GM23338 (cell line): Measurements from ENCODE around the gene PPTC7. TPM values are rescaled to one million over a fixed set of nuclear protein-coding genes. Genes with fewer than 3 reads are reported as not detected.

Experiments used
- ATAC-seq: fragments of 200-7000 bp; cut with Tn5 transposase; 3 replicates; pipeline ENCODE4 v1.9.1; 2020
- DNase-seq: peaks from one replicate; pipeline ENCODE4 v3.0.0-alpha.2; 2015; ENCODE audit warnings: low spot score
- H2AFZ ChIP-seq: fragments of 200-600 bp; sonication (generic); 2 replicates; pipeline ENCODE4 v1.8.0; 2016; ENCODE audit warnings: antibody characterized with exemption, mild to moderate bottlenecking, moderate library complexity
- H3F3A ChIP-seq: fragments of 200-600 bp; sonication (generic); replicated peaks from 2 replicates; pipeline ENCODE4 v1.8.0; 2017; ENCODE audit warnings: antibody characterized with exemption, mixed run types, low read depth
- H3K27ac ChIP-seq: fragments of 200-600 bp; sonication (generic); 2 replicates; pipeline ENCODE4 v1.6.1; 2016; ENCODE audit warnings: low read depth
- H3K27me3 ChIP-seq: fragments of 200-600 bp; sonication (generic); 2 replicates; pipeline ENCODE4 v1.8.0; 2016; ENCODE audit warnings: mild to moderate bottlenecking, mixed run types, moderate library complexity; ENCODE audit not compliant: insufficient read depth
- H3K36me3 ChIP-seq: fragments of 200-600 bp; sonication (generic); 2 replicates; pipeline ENCODE4 v1.8.0; 2016; ENCODE audit warnings: mild to moderate bottlenecking; ENCODE audit not compliant: insufficient read depth
- H3K4me1 ChIP-seq: fragments of 200-600 bp; sonication (generic); 2 replicates; pipeline ENCODE4 v1.8.0; 2016; ENCODE audit warnings: mild to moderate bottlenecking, moderate library complexity; ENCODE audit not compliant: insufficient read depth
- H3K4me2 ChIP-seq: fragments of 200-600 bp; sonication (generic); 2 replicates; pipeline ENCODE4 v1.7.1; 2017; ENCODE audit warnings: mixed run types
- H3K4me3 ChIP-seq: fragments of 200-600 bp; sonication (generic); 2 replicates; pipeline ENCODE4 v1.6.1; 2016; ENCODE audit warnings: mixed run types
- H3K79me2 ChIP-seq: fragments of 200-600 bp; sonication (generic); replicated peaks from 2 replicates; pipeline ENCODE4 v1.8.0; 2017; ENCODE audit warnings: mild to moderate bottlenecking; ENCODE audit not compliant: insufficient read depth
- H3K9me2 ChIP-seq: fragments of 200-600 bp; sonication (generic); 2 replicates; pipeline ENCODE4 v1.8.0; 2017; ENCODE audit not compliant: insufficient read depth
- H4K20me1 ChIP-seq: fragments of 200-600 bp; sonication (generic); replicated peaks from 2 replicates; pipeline ENCODE4 v1.8.0; 2017; ENCODE audit warnings: mild to moderate bottlenecking; ENCODE audit not compliant: insufficient read depth
- H3K27ac Mint-ChIP-seq: 2 replicates; pipeline ENCODE4 v1.8.0; 2020; ENCODE audit warnings: inconsistent platforms, mild to moderate bottlenecking, moderate library complexity, mixed read lengths
- H3K27me3 Mint-ChIP-seq: 3 replicates; pipeline ENCODE4 v1.8.0; 2022; ENCODE audit warnings: low read depth, mild to moderate bottlenecking, moderate library complexity, mixed read lengths, inconsistent platforms; ENCODE audit not compliant: insufficient read depth, poor library complexity
- H3K36me3 Mint-ChIP-seq: 3 replicates; pipeline ENCODE4 v1.8.0; 2021; ENCODE audit warnings: low read depth, mild to moderate bottlenecking, inconsistent platforms, moderate library complexity, mixed read lengths
- H3K4me1 Mint-ChIP-seq: 3 replicates; pipeline ENCODE4 v1.8.0; 2020; ENCODE audit warnings: mild to moderate bottlenecking, inconsistent platforms, mixed read lengths
- H3K4me3 Mint-ChIP-seq: 3 replicates; pipeline ENCODE4 v1.8.0; 2021; ENCODE audit warnings: moderate library complexity, mild to moderate bottlenecking, inconsistent platforms, mixed read lengths
- H3K9me3 Mint-ChIP-seq: 3 replicates; pipeline ENCODE4 v1.8.0; 2020; ENCODE audit warnings: moderate library complexity, mild to moderate bottlenecking, inconsistent platforms, mixed read lengths
- CREB1 ChIP-seq: fragments of 250-450 bp; sonication (Bioruptor Pico); IDR thresholded peaks from 2 replicates; pipeline ENCODE4 v1.5.0; 2020; ENCODE audit warnings: low read depth, mild to moderate bottlenecking, moderate library complexity
- CTCF ChIP-seq, 2 experiments: fragments of 200-600 bp in 1 of 2; sonication (generic) in 1 of 2; conservative IDR thresholded peaks; 2 replicates each; pipeline versions ENCODE4 v1.5.1 to v1.6.1; 2016 to 2017; ENCODE audit warnings: antibody characterized with exemption in 2 of 2, low read depth in 2 of 2, mild to moderate bottlenecking in 2 of 2, moderate library complexity in 1 of 2
- ETS1 ChIP-seq: IDR thresholded peaks from 2 replicates; pipeline ENCODE4 v1.6.1; 2016; ENCODE audit warnings: antibody characterized with exemption
- EZH2 ChIP-seq: fragments of 200-600 bp; sonication (generic); IDR thresholded peaks from one replicate; pipeline ENCODE4 v1.8.0; 2017; ENCODE audit warnings: antibody characterized with exemption, mild to moderate bottlenecking, low read depth; ENCODE audit not compliant: unreplicated experiment
- EZH2phosphoT487 ChIP-seq: fragments of 200-600 bp; sonication (generic); IDR thresholded peaks from one replicate; pipeline ENCODE4 v1.8.1; 2018; ENCODE audit warnings: antibody characterized with exemption; ENCODE audit not compliant: unreplicated experiment
- JUNB ChIP-seq: IDR thresholded peaks from one replicate; pipeline ENCODE4 v1.6.1; 2016; ENCODE audit warnings: antibody characterized with exemption; ENCODE audit not compliant: unreplicated experiment
- NANOG ChIP-seq: IDR thresholded peaks from 2 replicates; pipeline ENCODE4 v1.6.1; 2016; ENCODE audit warnings: antibody characterized with exemption, borderline replicate concordance
- POLR2AphosphoS5 ChIP-seq: IDR thresholded peaks from 2 replicates; pipeline ENCODE4 v1.6.1; 2016; ENCODE audit warnings: antibody characterized with exemption, low read depth
- REST ChIP-seq: IDR thresholded peaks from one replicate; pipeline ENCODE4 v1.6.1; 2018; ENCODE audit warnings: antibody characterized with exemption; ENCODE audit not compliant: unreplicated experiment
- STAT1 ChIP-seq: IDR thresholded peaks from one replicate; pipeline ENCODE4 v1.6.1; 2016; ENCODE audit warnings: antibody characterized with exemption; ENCODE audit not compliant: unreplicated experiment
- ZNF114 ChIP-seq: fragments of 250-450 bp; sonication (Bioruptor Pico); IDR thresholded peaks from 2 replicates; pipeline ENCODE4 v1.5.0; 2020; ENCODE audit warnings: mild to moderate bottlenecking, moderate library complexity
- ZNF331 ChIP-seq: fragments of 250-450 bp; sonication (Bioruptor Pico); IDR thresholded peaks from 2 replicates; pipeline ENCODE4 v1.5.0; 2020; ENCODE audit warnings: low read depth, mild to moderate bottlenecking, moderate library complexity
- ZNF462 ChIP-seq: fragments of 250-450 bp; sonication (Bioruptor Pico); IDR thresholded peaks from 2 replicates; pipeline ENCODE4 v1.5.0; 2020; ENCODE audit warnings: mild to moderate bottlenecking, moderate library complexity
- polyA plus RNA-seq: library from polyadenylated mRNA; unstranded; fragments of >200 nt; fragmentation: Nextera tagmentation; extraction: Ambion mirVana; gene quantifications from 2 replicates; pipeline ENCODE4 v1.2.1, GENCODE V29; 2016
- total RNA-seq: library from RNA; depleted of rRNA; stranded (reverse); fragments of >200 nt; shearing (Covaris generic); gene quantifications from 2 replicates; pipeline ENCODE4 v1.2.3, GENCODE V29; 2014

PPTC7 gene
- total and polyA plus RNA-seq, 2 experiments from 2014 or later = 7.5 to 17.5 TPM

- Histone ChIP-seq H3K4me2 (no peak overlapping the region), H2AFZ (no peak overlapping the region), H3K9me2 (no peaks in the 10 kb centered on the region), H3K27me3 (no peaks in the 10 kb centered on the region), H3K79me2 (peaks cover 99% of the 10 kb centered on the region), H3K4me3 (no peak overlapping the region), H3K36me3 (no peaks in the 10 kb centered on the region), H4K20me1 (peaks cover 14% of the 10 kb centered on the region), H3K4me1 (no peaks in the 10 kb centered on the region), H3K27ac (no peak overlapping the region), H3F3A (no peaks in the 10 kb centered on the region)
- Mint-ChIP-seq H3K27me3 (no peaks in the 10 kb centered on the region), H3K9me3 (peaks cover 3% of the 10 kb centered on the region), H3K27ac (no peak overlapping the region), H3K4me1 (peaks cover 13% of the 10 kb centered on the region), H3K4me3 (no peak overlapping the region), H3K36me3 (peaks cover 12% of the 10 kb centered on the region)
- TF ChIP-seq JUNB = no peak
- no peak for TF ChIP-seq REST
- no peak for TF ChIP-seq ZNF114 (CRISPR knock-in tag)
- TF ChIP-seq ETS1 = no peak
- no peak for TF ChIP-seq EZH2
- no peak for TF ChIP-seq EZH2phosphoT487
- TF ChIP-seq ZNF331 = no peak
- no peak for TF ChIP-seq CTCF (conservative IDR thresholded peaks at IDR 0.05; ENCODE audit: low read depth in 2 of 2)
- TF ChIP-seq STAT1 = no peak
- TF ChIP-seq CREB1 (CRISPR knock-in tag) = no peak
- TF ChIP-seq NANOG = no peak
- TF ChIP-seq ZNF462 (CRISPR knock-in tag) = no peak
- no peak for TF ChIP-seq POLR2AphosphoS5
- DNase-seq (no peak), ATAC-seq (no peak)
Observed at GRCh38 chr12:110564471-110564991, 18.6 kb downstream of the PPTC7 start.
